GM12875 (cell line): ENCODE data around the gene C5orf46.

Experiments used
- H3K4me3 ChIP-seq: one replicate; pipeline ENCODE4 v1.5.1; 2011; ENCODE audit warnings: low read depth, low read length, control low read depth
- TF ChIP-seq, protein P1 (sequence below): IDR thresholded peaks from 2 replicates; pipeline ENCODE4 v1.5.1; 2011; ENCODE audit warnings: low read depth, mild to moderate bottlenecking, control low read depth, inconsistent platforms, low read length, moderate library complexity, borderline replicate concordance; ENCODE audit not compliant: insufficient read depth

The C5orf46 gene

DNA sequence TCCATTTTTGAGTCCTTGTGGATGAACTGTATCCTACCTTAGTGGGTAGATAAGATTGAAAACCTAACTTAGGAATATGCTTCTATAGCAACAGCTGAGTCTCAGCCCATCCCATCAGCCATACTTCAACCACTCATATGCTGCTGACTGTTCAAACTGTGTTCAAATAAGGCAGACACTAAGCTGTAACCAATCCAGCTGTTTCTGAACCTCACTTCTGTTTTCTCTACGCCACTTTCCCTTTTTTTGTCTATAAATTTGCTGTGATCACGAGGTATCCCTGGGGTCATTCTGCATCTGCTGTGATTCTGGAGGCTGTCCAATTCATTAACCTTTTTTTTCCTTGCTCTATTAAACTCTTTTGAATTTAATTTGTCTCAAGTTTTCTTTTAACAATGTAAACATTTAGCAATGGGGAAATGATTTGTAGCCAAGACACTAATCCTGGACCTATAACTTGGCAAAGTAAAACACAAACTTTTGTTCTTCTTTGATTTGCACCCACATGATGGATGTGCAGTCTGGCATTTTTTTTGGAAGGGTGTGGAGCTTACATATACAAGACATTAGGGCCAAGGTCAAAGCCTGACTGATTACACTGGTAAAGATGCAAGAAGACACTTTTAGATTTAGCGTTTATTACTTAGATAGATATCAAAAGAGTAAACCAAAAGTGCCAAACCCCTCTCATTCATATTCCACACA is 42.7 kb downstream of the C5orf46 start:
- no peak overlapping the region for H3K4me3 ChIP-seq
- TF ChIP-seq, protein P1, sequence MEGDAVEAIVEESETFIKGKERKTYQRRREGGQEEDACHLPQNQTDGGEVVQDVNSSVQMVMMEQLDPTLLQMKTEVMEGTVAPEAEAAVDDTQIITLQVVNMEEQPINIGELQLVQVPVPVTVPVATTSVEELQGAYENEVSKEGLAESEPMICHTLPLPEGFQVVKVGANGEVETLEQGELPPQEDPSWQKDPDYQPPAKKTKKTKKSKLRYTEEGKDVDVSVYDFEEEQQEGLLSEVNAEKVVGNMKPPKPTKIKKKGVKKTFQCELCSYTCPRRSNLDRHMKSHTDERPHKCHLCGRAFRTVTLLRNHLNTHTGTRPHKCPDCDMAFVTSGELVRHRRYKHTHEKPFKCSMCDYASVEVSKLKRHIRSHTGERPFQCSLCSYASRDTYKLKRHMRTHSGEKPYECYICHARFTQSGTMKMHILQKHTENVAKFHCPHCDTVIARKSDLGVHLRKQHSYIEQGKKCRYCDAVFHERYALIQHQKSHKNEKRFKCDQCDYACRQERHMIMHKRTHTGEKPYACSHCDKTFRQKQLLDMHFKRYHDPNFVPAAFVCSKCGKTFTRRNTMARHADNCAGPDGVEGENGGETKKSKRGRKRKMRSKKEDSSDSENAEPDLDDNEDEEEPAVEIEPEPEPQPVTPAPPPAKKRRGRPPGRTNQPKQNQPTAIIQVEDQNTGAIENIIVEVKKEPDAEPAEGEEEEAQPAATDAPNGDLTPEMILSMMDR, result no peak

DNA sequence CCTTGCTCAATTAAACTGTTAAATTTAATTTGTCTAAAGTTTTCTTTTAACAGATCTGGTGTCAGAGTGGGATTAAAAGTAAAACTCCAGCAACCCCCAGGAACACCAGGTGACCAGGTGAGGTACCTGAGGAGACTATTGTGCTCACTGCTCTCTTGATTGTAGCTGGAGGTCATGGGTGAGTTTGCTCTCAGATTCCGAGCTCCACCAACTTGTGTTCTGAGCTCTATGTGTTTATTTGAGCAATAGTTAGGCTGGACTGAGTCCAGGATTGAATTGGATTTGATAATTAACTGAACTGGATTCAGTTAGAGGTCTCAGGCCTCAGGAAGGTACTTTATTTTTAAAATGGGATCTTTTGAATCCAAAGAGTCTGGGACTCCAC is 45.7 kb downstream of the C5orf46 start:
- H3K4me3 ChIP-seq, result no peak overlapping the region
- TF ChIP-seq, protein P1, result no peak

DNA sequence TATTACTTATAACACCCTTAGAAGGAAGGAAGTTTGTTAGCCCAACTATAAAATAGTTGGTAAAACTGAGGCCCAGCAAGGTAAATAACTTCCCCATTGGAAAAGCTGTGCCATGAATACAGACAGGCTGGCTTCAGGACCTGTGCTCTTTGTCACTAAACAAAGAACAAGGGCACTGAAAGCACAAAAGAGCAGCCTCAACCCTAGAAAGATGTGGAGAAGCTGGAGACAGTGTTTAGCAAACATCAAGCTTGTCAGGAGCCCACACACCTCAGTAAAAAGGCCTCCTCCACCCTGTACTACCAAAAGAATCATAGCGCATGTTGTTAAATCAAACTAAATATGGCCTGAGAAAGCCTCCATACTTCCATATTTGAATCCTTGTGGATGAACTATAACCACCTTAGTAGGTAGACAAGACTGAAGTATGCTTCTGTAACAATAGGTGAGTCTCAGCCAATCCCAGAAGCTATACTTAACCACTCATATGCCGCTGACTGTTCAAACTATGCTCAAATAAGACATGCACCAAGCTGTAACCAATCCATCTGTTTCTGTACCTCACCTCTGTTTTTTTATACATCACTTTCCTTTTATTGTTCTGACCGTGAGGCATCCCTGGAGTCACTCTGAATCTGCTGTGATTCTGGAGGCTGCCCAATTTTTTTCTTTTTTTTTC is 46.2 kb downstream of the C5orf46 start:
- no peak overlapping the region for H3K4me3 ChIP-seq
- TF ChIP-seq, protein P1, result no peak

DNA sequence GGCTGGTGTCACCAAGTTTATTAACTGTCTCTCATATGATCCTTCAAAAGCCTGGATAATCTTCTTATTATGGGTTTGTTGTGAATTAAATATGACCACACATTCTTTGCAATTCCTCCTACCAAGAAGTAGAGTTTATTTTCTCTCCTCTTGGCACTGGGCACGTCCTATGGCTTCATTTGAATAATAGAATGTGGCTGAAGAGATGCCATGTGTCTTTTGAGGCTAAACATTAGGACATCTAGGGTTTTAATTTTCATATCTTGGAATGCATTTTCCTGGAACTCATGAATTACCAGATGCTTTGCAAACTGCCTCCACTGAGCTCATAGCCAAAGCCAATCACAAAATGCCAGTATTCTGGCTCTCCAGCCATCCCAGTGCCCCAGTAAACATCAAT is 47.8 kb downstream of the C5orf46 start:
- H3K4me3 ChIP-seq, result no peak overlapping the region
- TF ChIP-seq, protein P1, result no peak

DNA sequence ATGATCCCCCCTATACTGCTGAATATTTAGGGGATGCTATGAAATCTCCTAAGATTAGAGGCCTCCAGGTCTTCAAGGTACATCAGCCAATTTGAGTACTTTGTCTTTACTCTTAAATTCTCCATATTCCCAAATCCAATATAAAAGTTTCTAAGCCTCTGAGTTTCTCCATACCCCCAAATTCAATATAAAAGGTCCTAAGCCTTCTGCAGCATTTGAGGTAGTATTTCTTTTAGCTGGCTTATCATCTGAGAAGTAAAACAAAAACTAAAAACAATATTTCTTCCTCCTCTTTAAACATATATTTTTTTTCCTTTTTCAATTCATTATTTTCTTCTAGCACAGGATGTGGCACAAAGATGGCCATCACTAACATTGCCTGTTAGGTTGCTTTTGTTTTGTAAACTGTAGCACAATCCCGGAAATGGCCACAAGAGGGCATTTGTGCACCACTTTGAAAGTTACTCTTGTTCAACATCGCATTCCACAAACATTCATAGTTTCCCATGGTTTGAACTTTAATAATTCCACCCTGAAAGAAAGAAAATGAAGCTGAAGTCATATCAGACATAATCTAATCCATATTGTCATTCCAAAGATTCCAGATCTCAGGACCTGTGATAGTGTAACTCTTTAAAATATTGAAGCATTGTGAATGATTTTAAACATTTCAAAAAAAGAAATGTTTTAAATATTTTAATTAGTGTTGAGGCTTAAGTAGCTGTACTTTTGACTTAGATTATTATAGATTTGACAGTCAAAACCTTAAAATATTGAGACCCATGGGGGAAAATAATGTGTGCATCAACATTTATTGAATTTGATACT is 48.8 kb downstream of the C5orf46 start:
- H3K4me3 ChIP-seq, result no peak overlapping the region
- TF ChIP-seq, protein P1, result peak; percentile 68

DNA sequence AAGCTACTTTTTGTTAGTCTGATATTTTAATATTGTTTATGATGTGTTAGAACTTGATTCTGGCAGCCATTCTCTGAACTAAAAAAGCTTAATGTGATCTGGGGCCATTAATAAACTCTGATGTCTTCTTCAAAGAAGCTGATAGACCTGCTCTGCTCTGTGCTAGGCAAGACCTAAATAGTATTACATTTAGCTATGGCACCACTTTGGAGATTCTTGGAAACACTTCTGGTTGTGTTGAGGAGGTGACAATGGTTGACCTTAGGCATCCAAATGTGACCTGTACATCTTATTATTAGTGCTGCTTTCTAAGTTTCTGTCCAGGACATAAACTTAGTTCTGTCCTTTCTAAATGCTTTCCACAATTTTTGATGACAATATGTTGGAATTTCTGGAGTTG is 49.5 kb downstream of the C5orf46 start:
- no peak overlapping the region for H3K4me3 ChIP-seq
- TF ChIP-seq, protein P1, result no peak
